GM21717 (cell line): ENCODE data around the gene VPS72.

Experiments
- ATAC-seq: cut with Tn5 transposase; IDR thresholded peaks from one replicate; pipeline ENCODE4 v1.9.1; 2021; ENCODE audit warnings: mild to moderate bottlenecking, moderate library complexity; ENCODE audit not compliant: unreplicated experiment

Gene VPS72

DNA sequence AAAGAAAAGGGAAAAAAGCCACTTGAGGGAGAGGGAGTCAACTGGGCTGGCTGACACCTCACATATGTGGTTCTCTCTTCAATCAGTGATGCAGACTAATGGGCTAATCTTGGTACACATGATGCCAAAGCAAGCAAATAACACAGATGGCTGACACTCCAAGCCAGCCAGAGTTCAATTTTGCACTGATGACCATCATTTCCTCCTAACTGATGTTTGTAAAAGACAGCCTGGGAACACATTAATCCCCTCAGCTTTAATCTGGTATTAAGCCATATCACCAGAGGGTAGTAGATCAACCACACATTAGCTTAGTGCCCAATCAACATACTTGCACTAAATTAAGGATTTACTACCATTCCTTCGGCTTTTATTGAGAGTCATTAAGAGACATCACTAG lies 2.8 kb downstream of the VPS72 start:
- no peak for ATAC-seq

GRCh38 chr1:151184211-151184610 lies 5.8 kb downstream of the VPS72 start:
- no peak for ATAC-seq

GRCh38 chr1:151176514-151177045 lies 13.4 kb downstream of the VPS72 start:
- ATAC-seq: no peak

DNA sequence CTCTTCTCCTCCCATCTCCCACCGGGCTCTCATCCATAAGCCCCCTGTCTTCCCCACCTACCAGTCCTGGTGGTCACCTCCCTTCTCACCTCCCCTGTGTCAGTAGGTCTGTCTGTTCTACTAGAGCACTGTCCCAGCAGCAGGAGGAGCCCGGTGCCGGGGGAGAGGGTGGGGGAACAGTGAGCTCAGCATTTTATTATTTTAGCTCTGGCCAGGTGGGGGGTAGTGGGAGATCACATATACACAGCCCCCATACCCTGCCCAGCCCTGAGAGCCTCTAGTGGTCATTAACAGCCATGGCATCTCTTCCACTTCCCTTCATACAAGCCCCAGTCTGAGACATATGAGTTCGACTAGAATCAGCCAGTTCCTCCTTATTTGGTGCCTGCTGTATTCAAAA lies 14.1 kb downstream of the VPS72 start, which contains the start of gene TMOD4:
TSS of gene TMOD4 (minus strand) at position 119 of the 400 bp plus-strand sequence. CDS start 1,106 bp downstream, outside the sequence.
- no peak for ATAC-seq

GRCh38 chr1:151175041-151175741 lies 14.8 kb downstream of the VPS72 start:
- no peak for ATAC-seq

- ATAC-seq: no peak
Measured at GRCh38 chr1:151171190-151171589, 18.8 kb downstream of the VPS72 start.

DNA sequence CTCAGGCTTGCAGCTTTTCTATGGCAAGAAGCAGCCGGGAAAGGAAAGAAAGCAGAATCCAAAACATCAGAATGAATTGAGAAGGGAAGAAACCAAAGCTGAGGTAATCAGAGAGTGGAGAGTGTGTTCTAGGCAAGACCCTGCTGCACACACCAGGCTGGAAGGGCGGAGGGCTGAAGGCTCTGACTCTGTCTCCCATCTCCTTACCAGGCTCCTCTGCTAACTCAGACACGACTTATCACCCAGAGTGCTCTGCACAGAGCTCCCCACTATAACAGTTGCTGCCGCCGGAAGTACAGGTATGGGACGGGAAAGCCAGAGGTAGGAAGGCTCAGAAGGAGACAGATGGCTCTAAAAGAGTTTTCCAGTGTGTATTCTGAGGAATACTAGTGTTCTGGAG lies 22.9 kb downstream of the VPS72 start:
- ATAC-seq: no peak

DNA sequence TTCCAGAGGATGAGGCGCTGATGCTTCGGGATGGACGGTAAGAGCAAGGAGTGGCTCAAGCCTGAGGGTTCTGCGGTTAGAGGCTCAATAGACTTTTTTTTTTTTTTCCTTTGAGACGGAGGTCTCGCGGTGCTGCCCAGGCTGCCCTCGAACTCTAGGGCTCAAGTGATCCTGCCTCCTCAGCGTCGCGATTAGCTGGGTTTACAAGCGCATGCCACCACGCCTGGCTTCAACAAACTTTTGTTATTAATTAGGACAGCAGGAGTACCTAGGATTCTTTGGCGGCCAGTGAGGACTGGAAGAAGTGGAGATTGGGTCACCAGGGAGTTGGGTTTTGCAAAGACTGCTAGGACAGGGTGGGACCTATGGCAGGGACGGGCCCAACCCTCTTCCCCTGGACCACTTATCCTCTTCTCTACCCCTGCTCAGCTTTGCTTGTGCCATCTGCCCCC lies 23.5 kb downstream of the VPS72 start:
- peak; percentile 7 for ATAC-seq

DNA sequence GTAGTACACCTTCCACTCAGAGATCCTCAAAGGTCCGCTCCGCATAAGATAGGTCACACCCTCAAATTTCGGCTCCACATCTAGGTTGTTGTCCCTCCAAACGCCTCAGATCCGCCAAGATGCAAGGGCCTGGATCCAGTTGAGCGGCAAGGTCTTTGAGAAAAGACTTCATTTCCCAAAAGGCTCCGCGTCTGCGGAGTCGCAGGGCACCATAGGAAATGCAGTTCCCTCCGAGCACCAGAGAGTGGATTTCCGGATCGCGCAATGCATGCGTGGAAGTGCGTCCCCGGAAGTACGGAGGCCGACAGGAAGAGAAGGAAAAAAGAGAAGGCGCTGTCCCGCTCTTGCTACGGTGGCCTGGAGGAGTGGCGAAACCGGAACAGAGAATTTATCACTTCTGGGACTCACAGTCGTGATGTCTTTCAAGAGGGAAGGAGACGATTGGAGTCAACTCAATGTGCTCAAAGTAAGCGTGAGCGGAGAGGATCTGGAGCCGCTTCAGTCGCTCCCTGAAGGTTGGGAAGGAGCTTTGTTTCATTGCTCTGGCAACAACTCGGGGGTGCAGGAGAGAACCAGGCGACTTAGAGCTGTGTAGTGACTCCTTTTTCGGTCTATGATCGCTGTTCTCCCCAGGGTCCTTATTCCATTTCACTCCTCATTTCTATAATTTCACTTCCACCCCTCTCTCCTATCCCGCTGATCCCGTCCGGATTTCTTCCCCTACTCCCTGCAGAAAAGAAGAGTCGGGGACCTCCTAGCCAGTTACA lies 24.1 kb downstream of the VPS72 start, which contains the start of the genes LYSMD1 and SCNM1:
TSS of gene LYSMD1 (minus strand) at position 165 of the 767 bp plus-strand sequence. CDS start 644 bp downstream, outside the sequence.
TSS of gene SCNM1 (plus strand) at position 407 of the 767 bp plus-strand sequence. CDS start at position 416, 9 bp downstream.
- ATAC-seq: peak; percentile 74

GRCh38 chr1:151165281-151165737 lies 24.7 kb downstream of the VPS72 start:
- no peak for ATAC-seq

DNA sequence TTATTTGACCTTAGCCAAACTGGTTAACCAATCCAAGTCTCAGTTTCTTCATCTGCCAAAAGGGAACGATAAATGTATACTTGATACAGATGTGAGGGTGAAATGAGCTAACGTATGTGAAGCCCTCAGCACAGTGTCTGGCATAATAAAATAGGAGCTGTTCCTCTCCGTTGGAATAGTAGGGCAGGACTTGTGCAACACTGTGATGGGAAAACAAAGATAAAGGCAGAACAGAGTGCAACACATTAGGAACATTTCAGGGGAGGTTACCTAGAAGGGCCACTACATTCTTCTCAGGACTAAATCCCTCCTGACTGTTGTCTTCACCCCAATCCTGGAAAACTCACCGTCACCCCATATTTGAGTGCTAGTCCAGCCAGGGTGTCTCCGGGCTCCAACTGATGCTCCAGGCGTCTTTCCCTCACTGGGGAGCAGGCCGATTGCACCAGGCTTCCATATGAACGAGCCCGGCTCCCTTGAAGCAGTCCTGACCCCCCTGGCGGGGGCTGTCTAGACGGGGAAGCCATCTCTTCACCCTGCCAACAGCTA lies 25.2 kb downstream of the VPS72 start:
- no peak for ATAC-seq

DNA sequence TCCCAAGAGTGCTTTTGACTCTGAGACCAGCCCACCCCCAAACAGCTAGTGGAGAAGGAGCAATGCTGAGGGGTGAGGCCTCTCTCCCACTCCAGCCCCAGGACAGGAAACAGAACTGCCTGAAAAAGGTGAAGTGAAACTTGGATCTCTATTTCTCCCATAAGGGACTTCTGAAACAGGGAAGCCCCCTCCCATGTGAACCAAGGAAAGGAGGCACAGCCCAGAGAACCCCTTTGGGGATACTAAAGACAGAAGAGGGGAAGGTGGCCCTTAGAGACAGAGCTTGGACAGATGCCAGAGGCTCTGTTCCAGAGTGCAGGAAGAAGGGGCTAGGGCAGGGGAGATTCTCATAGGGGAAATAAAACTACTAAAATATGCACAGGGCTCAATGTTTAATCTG lies 30.6 kb downstream of the VPS72 start:
- ATAC-seq: no peak

GRCh38 chr1:151158751-151159251 lies 31.2 kb downstream of the VPS72 start:
- ATAC-seq: no peak

DNA sequence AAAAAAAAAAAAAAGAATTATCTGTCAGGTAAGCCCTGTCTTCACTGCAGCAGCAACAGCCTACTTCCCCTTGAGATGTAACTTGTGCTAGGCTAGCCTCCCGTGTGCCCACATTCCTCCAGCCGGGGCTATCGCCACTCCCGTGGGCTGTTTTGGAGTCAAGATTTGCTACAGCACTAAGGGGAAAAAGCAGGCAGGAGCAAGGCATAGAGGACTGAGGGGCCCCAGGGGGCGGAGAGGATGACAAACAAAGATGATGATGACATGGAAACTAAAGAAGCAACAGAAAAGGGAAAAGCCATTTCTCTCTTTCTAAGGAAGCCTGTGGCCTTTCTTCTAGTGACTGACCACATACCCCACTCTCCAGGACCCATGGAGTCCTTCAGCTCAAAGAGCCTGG lies 31.7 kb downstream of the VPS72 start:
- no peak for ATAC-seq

DNA sequence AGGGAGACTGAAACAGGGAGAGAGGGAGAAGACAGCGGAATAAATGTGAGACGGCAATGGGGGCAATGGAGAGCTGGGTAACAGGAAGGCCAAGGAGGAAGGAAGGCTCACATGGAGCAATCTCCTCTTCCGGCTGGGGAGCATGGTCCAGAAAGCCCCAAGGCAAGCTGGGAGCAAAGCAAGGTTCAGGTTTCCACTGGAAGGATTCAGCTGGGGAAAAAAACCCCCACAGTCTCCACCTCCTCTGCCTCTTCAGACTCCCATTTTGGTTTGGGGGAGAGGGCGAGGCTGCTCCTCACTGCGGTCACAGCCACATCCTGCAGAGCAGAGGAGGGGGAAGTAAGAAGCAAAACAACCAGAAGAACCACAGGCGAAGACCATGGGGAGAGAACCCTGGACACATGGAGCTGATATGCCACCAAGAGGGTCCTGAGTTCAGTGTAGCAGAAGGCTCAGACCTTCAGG lies 32.9 kb downstream of the VPS72 start:
- ATAC-seq: no peak

DNA sequence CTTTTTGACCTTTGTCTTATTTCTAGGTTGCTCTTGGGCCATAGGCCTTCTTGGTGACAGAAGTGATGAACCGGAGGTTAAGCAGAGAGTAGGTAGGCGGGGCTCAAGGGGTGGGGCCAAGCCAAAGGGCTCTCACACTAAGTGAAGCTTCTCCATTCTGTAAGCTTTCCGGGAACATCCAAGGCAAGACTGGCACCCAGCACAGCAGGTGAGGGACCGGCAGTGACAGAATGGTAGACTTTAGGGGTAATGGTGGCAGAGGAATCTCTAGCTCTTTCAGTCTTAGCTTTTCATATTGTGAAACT lies 33.5 kb downstream of the VPS72 start, which contains the start of gene TNFAIP8L2:
TSS of gene TNFAIP8L2 (plus strand) at position 135 of the 305 bp plus-strand sequence. CDS start 2,049 bp downstream, outside the sequence.
- peak; percentile 62 for ATAC-seq

GRCh38 chr1:151147665-151148064 lies 42.3 kb downstream of the VPS72 start:
- no peak for ATAC-seq

DNA sequence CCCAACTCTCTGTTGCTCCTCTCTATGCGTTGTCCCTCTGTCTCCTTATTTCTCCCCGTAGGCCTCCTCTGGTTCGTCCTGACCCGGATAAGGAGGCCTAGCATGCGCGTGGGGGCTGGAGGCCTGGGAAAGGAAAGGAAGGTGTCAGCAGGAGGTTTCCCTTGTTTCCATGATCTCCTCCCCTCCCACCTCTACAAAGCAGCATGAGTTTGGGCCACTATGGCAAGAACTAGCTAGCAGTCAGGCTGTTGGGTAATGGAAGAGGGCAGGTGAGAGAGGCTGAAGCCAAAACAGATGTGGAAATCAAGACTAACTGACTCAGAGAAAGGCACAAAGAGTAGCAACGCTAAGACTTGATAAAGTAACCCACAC lies 42.9 kb downstream of the VPS72 start:
- ATAC-seq: no peak

- peak; percentile 94 for ATAC-seq
Measured at GRCh38 chr1:151146412-151147131, 43.4 kb downstream of the VPS72 start, which contains the start of gene SEMA6C. Gene SEMA6C, minus strand, starts transcription at chr1:151146631. Its CDS starts 4,010 bp downstream, at chr1:151142621.

DNA sequence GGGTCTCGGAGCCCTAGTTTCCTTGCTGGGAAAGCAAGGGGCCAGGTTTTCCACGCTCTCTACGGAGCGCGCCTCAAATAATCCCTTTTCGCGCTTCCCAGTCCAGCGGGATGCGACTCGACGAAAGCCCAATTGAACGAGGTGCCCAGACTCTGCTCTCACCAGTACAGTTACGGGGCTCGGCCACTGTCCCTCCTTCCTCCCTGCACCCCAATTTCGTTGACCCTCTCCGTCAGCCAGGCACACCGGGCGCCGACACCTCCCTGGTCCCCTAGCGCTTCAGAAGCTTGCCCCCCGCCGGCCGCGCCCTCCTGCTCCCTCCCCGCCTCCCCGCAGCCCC lies 44.0 kb downstream of the VPS72 start:
- no peak for ATAC-seq
